ENCODE measurements around the gene CSTPP1. TPM values are rescaled to one million over a fixed set of nuclear protein-coding genes. Genes with fewer than 3 reads are reported as not detected.

Gene CSTPP1
- total and polyA plus RNA-seq, 2 donors (not counting 3 experiments of a cell fraction or from before 2014, with no cell fraction given): 25.9 to 38.2 TPM

- Histone ChIP-seq H3K4me2 (ENCODE audit: insufficient read depth, low read length) (no peak overlapping the region), H3K9me3 (replicated peaks; ENCODE audit: control insufficient read depth, insufficient read depth, low read length) (no peaks in the 10 kb centered on the region), H3K27me3 (ENCODE audit: control insufficient read depth in 2 of 2, insufficient read depth in 2 of 2, low read length in 2 of 2) (no peaks in the 10 kb centered on the region), H3K36me3 (ENCODE audit: control insufficient read depth in 2 of 2, extremely low read depth in 1 of 2, insufficient read depth in 2 of 2, low read length in 2 of 2) (no peaks in the 10 kb centered on the region), H2AFZ (ENCODE audit: low read depth, low read length) (no peak overlapping the region), H3K9ac (replicated peaks; ENCODE audit: extremely low read depth, insufficient read depth, low read length) (no peak overlapping the region), H3K4me1 (ENCODE audit: control insufficient read depth, extremely low read depth, insufficient read depth, low read length) (no peaks in the 10 kb centered on the region), H4K20me1 (replicated peaks; ENCODE audit: control insufficient read depth, extremely low read depth, insufficient read depth, low read length) (no peaks in the 10 kb centered on the region), H3K27ac (ENCODE audit: insufficient read depth, low read depth, low read length) (no peak overlapping the region), H3K4me3 (replicated peaks in 1 of 3; ENCODE audit: insufficient read depth in 1 of 3, low read depth in 1 of 3, low read length in 3 of 3) (no peak overlapping the region), H3K9me1 (replicated peaks; ENCODE audit: control insufficient read depth, extremely low read depth, insufficient read depth, low read length) (no peaks in the 10 kb centered on the region), H3K79me2 (ENCODE audit: control insufficient read depth, insufficient read depth, low read length) (no peaks in the 10 kb centered on the region)
- TF ChIP-seq, protein P1, sequence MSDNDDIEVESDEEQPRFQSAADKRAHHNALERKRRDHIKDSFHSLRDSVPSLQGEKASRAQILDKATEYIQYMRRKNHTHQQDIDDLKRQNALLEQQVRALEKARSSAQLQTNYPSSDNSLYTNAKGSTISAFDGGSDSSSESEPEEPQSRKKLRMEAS (IDR thresholded peaks at IDR 0.05; ENCODE audit: insufficient read depth, insufficient read length): no peak
- dilution Hi-C loops (cut with MboI; ENCODE audit: extremely low pct_ligation_motif_present, low sequenced_read_pairs) (no loop called here), intact Hi-C loops (cut with micrococcal nuclease) (no loop called here)
- DNase-seq (ENCODE audit: low read depth, low spot score) (no peak), FAIRE-seq (peak; percentile 12)
- ChIA-PET CTCF (interaction anchor here (1.7 kb wide), 1 partner anchor 13 kb away, joined by 6 read pairs; no protein-coding TSS in a partner anchor), POLR2A (interaction anchor here (0.9 kb wide), 1 partner anchor 234 kb away, joined by 8 read pairs; no protein-coding TSS in a partner anchor)
- BruUV-seq (replicated peaks): no TSS peak
Observed at GRCh38 chr11:47139878-47140277, 203.3 kb downstream of the CSTPP1 start.

- Histone ChIP-seq H3K9ac (replicated peaks; ENCODE audit: extremely low read depth, insufficient read depth, low read length) (no peak overlapping the region), H3K27me3 (ENCODE audit: control insufficient read depth in 2 of 2, insufficient read depth in 2 of 2, low read length in 2 of 2) (no peaks in the 10 kb centered on the region), H3K4me2 (ENCODE audit: insufficient read depth, low read length) (no peak overlapping the region), H3K9me1 (replicated peaks; ENCODE audit: control insufficient read depth, extremely low read depth, insufficient read depth, low read length) (no peaks in the 10 kb centered on the region), H3K36me3 (ENCODE audit: control insufficient read depth in 2 of 2, extremely low read depth in 1 of 2, insufficient read depth in 2 of 2, low read length in 2 of 2) (peaks cover 0 to 2% of the 10 kb centered on the region in 2 experiments), H3K79me2 (ENCODE audit: control insufficient read depth, insufficient read depth, low read length) (no peaks in the 10 kb centered on the region), H2AFZ (ENCODE audit: low read depth, low read length) (no peak overlapping the region), H3K4me3 (replicated peaks in 1 of 3; ENCODE audit: insufficient read depth in 1 of 3, low read depth in 1 of 3, low read length in 3 of 3) (no peak overlapping the region), H3K27ac (ENCODE audit: insufficient read depth, low read depth, low read length) (no peak overlapping the region), H3K4me1 (ENCODE audit: control insufficient read depth, extremely low read depth, insufficient read depth, low read length) (no peaks in the 10 kb centered on the region), H4K20me1 (replicated peaks; ENCODE audit: control insufficient read depth, extremely low read depth, insufficient read depth, low read length) (no peaks in the 10 kb centered on the region), H3K9me3 (replicated peaks; ENCODE audit: control insufficient read depth, insufficient read depth, low read length) (no peaks in the 10 kb centered on the region)
- FAIRE-seq (no peak), DNase-seq (ENCODE audit: low read depth, low spot score) (peak; percentile 56)
- POLR2A ChIA-PET: no interaction called here
- CTCF ChIA-PET: interaction anchor here (3.6 kb wide), 1 partner anchor 9 kb away, joined by 20 read pairs; no protein-coding TSS in a partner anchor
- TF ChIP-seq EZH2 (IDR thresholded peaks at IDR 0.05; ENCODE audit: borderline replicate concordance, low read depth, low read length, severe bottlenecking) (no peak), JUN (IDR thresholded peaks at IDR 0.05; ENCODE audit: borderline replicate concordance, insufficient read depth, insufficient read length, low read depth) (no peak), CTCF (IDR thresholded peaks at IDR 0.05; ENCODE audit: extremely low read depth in 1 of 2, insufficient read depth in 1 of 2, low read depth in 1 of 2, low read length in 2 of 2) (no peak)
- TF ChIP-seq, protein P1 (IDR thresholded peaks at IDR 0.05; ENCODE audit: insufficient read depth, insufficient read length): no peak
- dilution Hi-C loops (cut with MboI; ENCODE audit: extremely low pct_ligation_motif_present, low sequenced_read_pairs) (no loop called here), intact Hi-C loops (cut with micrococcal nuclease) (no loop called here)
- BruUV-seq (replicated peaks): no TSS peak
Observed at GRCh38 chr11:47143322-47143721, 206.8 kb downstream of the CSTPP1 start.

Measured in endothelial cell of umbilical vein (primary cell).